Measurements from ENCODE around the gene MDP1.

MDP1 gene

DNA sequence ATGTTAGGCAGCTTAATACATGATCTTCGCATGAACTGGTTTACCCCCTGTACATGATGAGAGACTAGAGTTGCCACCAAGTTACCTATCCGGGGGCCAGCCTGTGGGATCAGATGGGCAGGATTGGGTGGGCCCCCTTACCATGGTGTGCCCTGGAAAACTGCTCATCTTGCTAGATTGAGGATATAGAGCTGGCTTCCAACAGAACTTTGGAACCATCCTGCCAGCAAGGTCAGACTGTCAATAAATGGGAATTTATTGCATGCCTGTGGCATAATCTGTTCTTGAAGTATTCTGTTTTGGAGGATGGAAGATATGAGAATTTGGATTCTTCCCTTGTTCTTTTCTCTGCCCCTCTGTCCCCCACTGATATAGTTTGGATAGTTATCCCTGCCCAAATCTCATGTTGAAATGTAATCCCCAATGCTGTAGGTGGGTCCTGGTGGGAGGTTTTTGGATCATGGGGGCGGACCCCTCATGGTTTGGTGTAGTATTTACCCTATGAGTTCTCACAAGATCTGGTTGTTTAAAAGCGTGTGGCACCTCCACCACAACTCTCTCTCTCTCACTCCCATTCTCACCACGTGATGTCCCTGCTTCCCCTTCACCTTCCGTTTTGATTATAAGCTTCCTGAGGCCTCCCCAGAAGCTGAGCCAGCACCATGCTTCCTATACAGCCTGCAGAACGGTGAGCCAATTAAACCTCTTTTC lies 16.9 kb downstream of the MDP1 start:
- TF ChIP-seq CTCF (conservative IDR thresholded peaks at IDR 0.05; ENCODE audit: low read depth): no peak
- ChIA-PET CTCF (interaction anchor here (0.6 kb wide), 1 partner anchor 109 kb away, joined by 3 read pairs; the partner anchor contains the start of gene CIDEB), POLR2A (ENCODE audit: low non-redundant PET) (interaction anchor here (0.6 kb wide), 1 partner anchor 30 kb away, joined by 3 read pairs; no protein-coding TSS in a partner anchor)
- no peak for DNase-seq (ENCODE audit: low spot score)
- H3K27ac ChIP-seq: no peak overlapping the region

DNA sequence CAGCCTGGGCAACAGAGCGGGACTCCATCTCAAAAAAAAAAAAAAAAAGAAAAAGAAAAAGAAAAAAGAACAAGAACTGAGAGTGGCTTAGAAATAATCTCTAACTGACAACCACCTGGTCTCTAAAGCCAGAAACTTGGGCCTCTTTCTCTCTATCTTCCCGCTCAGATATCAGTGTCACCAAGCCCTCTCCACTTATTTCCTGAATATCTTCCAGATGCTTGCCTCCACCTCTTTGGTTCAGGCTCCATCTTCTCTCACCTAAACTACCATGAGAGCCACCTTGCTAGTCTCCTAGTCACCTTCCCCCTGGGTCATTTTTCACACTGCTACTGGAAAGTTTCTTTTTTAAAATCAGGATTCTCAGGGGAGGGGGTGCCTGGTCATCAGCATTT lies 18.8 kb downstream of the MDP1 start:
- POLR2A ChIA-PET (ENCODE audit: low non-redundant PET): no interaction called here
- TF ChIP-seq CTCF (conservative IDR thresholded peaks at IDR 0.05; ENCODE audit: low read depth): no peak

DNA sequence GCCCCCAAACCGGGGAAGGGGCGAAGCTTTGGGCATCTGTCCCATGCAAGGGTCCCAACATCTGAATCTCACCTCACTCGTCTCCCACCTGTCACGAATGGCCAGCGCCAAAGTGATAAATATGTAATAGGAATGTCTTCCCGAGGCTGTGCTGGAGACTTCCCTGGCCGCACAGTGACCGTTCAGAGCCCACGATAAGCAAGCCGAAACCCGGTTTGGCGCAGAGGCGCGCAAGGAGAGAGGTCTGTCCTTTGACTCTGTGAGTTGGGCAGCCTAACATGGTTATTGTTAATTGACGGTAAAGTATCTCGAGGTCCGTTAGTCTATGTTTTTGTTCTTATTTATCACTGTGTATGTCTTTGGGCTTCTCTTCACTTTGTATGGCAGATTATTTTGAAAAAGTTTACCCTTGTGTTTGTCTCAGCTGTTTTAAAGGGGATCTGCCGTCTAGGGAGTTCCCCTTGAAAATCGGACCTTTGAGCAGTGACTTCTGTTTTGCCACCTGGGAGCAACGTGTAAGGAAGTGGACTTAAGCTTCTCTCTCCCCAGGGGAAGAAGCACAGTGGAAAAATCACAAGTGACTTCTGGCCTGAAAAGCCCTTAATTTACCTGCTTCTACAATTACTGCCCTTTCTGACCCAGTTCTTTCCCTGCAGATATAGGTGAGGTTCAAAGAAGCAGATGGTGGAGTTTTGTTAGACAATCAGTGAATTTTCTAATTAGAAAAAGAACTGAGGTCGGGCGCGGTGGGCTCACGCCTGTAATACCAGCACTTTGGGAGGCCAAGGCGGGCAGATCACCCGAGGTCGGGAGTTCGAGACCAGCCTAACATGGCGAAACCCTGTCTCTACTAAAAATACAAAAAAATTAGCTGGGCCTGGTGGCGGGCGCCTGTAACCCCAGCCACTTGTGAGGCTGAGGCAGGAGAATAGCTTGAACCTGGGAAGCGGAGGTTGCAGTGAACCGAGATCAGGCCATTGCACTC lies 19.5 kb downstream of the MDP1 start:
- TF ChIP-seq CTCF (conservative IDR thresholded peaks at IDR 0.05; ENCODE audit: low read depth): no peak
- H3K27ac ChIP-seq: peak overlapping the region; percentile 92
- POLR2A ChIA-PET (ENCODE audit: low non-redundant PET): interaction anchor here (0.9 kb wide), 1 partner anchor 82 kb away, joined by 3 read pairs; no protein-coding TSS in a partner anchor
- no peak for DNase-seq (ENCODE audit: low spot score)
- CTCF ChIA-PET: interaction anchor here (0.6 to 1.0 kb wide), 4 partner anchors 16 to 134 kb away, joined by 3 to 4 read pairs (median 3); no protein-coding TSS in a partner anchor

More for the DNA sequence above, 18.8 kb downstream of the MDP1 start:
- CTCF ChIA-PET: interaction anchor here (0.7 kb wide), 1 partner anchor 91 kb away, joined by 3 read pairs; no protein-coding TSS in a partner anchor
- no peak for DNase-seq (ENCODE audit: low spot score)
- peak overlapping the region; percentile 92 for H3K27ac ChIP-seq

DNA sequence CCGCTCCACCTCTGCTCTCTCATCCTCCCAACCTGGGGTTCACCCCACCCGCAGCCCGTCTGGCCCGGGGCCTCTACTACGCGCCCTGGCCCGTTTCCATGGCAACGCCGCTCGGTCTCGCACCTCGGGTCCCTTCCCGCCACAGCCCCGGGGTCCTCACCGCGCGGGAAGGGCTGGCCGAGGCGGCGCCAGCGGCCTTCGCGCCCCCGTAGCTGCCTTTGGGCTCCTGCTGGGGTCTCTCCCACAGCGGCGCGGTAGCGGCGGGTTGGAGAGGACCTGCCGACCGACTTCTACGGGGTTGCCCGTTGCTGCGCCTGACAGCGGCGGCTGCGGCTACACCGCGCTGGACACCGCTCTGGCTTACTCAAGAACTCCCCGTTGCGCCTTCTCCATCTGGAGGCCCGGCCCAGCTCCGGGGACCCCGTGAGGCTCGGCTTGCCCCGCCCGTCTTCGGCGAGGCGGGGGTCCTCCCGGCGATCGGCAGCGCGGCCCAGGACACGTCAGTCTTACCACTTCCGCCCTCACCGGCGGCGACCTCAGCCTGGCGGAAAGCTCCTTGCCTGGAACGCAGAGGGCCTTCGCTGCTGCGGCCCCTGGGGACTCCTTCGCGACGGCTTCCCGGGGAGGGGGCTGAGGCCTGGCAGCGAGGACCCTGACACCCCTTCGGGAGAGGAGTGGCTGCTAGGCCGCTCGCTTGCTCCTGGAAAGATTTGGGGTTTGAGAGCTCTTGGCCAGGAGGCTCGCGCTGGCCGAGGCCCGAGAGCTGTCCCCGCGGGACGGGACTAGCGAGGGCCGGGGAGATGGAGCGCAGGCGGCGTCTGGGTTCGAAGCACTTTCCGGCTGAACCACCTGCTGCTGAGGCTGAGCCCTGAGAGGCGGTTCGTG lies 20.4 kb downstream of the MDP1 start, which contains the start of gene TM9SF1:
Gene TM9SF1 (minus strand): TSS at position 256 of the 885 bp plus-strand sequence. CDS start 422 bp downstream, outside the sequence.
- peak within 1 kb of the TSS; percentile 92 for H3K27ac ChIP-seq
- CTCF ChIA-PET: interaction anchor here (0.6 to 1.0 kb wide), 4 partner anchors 17 to 135 kb away, joined by 3 to 4 read pairs (median 3); no protein-coding TSS in a partner anchor
- DNase-seq (ENCODE audit: low spot score): peak; percentile 76
- POLR2A ChIA-PET (ENCODE audit: low non-redundant PET): interaction anchor here (0.6 to 0.9 kb wide), 2 partner anchors 28 to 81 kb away, joined by 3 to 4 read pairs; no protein-coding TSS in a partner anchor
- no peak for TF ChIP-seq CTCF (conservative IDR thresholded peaks at IDR 0.05; ENCODE audit: low read depth)

GRCh38 chr14:24194873-24195185 lies 21.0 kb downstream of the MDP1 start:
- ChIA-PET CTCF (interaction anchor here (0.6 kb wide), 1 partner anchor 48 kb away, joined by 3 read pairs; no protein-coding TSS in a partner anchor), POLR2A (ENCODE audit: low non-redundant PET) (interaction anchor here (0.6 kb wide), 1 partner anchor 29 kb away, joined by 4 read pairs; no protein-coding TSS in a partner anchor)
- peak overlapping the region; percentile 92 for H3K27ac ChIP-seq
- DNase-seq (ENCODE audit: low spot score): no peak
- no peak for TF ChIP-seq CTCF (conservative IDR thresholded peaks at IDR 0.05; ENCODE audit: low read depth)

Measured in RWPE1 (cell line).